HCEC 1CT (cell line): Measurements from ENCODE around the gene TRAF4.
"Not testable (repeated sequence)": the region's sequence is repeated elsewhere in the genome, so short reads cannot be mapped to it uniquely, and the experiment has no call there.

ENCODE experiments used
- DNase-seq: peaks from one replicate; pipeline ENCODE4 v3.0.0-alpha.2; 2017

TRAF4 gene

DNA sequence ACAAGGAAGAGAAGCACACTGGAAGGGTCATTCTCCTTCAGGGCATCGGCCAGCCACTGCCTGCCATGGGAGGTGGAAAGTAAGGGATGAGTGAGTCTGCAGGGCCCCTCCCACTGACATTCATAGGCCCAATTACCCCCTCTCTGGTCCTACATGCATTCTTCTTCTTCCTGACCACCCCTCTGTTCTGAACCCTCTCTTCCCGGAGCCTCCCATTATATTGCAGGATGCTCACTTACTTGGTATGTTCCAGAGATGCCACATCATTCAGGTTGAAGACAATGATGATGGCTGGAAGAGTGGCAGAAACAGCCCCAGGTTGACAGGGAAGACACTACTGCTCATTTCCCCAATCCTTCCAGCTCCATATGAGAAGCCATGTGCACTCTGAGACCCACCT, 28.6 kb upstream of the TRAF4 start:
- no peak for DNase-seq

GRCh38 chr17:28716740-28717577, 26.9 kb upstream of the TRAF4 start:
- peak; percentile 47 for DNase-seq

DNA sequence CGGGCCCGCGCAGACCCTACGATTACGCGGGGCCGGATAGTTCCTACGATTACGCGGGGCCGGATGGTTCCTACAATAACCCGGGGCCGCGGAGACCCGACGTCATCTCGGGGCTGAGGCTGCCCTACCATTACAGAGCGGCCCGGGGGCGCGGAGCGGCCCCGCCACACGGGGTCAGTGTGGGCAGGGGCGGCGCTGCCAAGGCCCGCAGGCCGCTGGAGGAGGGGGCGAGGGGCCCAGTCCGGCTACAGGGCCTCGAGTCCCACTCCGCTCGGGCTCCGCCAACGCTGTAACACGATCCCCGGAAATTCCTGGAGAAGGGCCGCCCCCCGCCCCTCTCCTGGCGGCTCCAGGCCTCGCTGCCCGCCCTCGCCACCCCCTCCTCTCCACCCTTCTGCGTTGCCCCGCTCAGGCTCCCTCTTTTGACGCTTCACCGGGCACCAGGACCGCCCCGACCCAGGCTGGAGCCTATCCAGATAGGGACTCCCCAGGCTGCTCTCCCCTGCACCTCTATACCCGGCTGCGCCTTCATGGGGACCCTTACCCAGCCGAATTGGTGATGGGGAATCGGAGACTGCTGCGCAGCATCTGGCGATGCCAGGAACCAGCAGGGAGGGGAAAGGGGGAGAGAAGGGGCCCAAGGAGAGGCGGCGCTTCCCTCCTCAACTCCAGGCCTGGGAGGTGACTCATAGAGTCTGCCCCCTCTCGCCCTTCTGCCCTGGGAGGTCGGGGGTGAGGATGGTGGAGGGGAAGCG, 26.1 kb upstream of the TRAF4 start, which contains the start of gene RAB34:
Gene RAB34 (minus strand): TSS at position 291 of the 755 bp plus-strand sequence. CDS start 602 bp downstream, outside the sequence.
- DNase-seq = peak; percentile 83

DNA sequence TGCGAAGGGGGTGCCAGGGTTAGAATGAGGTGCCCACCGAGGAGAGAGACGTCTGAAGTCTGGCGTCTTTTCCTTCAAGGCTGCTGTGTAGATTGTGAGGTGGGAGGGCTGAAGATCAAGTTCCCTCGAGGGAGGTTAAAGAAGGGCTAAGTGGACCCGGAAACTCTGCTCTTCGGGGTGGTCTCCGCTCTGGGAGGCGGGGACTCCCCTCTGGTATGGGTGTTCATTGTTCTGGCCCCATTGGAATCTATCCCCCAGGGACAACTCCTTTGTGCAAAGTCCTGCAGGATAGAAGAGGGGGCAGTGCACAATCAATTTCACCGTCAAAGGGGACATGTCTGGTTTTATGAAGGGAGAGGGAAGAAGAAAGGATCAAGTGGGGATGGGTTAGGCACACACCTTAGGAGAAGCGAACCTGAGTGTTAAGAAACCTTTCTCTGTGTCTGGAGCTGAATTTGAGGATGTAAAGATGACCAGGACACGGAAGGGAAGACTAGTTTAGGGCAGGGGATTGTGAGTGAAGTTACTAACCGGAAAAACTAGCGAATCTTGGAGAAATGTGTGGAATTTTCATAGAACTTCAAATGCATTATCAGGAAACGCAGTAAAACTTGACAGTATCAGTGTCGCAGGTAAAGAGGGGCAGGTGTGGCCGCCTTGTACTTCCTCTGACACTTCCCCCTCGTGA, 25.3 kb upstream of the TRAF4 start:
- DNase-seq = no peak

- DNase-seq = no peak
These were observed 24.8 kb upstream of the TRAF4 start for GRCh38 chr17:28719021-28719433.

- no peak for DNase-seq
These were observed 23.4 kb upstream of the TRAF4 start for GRCh38 chr17:28720247-28720996.

DNA sequence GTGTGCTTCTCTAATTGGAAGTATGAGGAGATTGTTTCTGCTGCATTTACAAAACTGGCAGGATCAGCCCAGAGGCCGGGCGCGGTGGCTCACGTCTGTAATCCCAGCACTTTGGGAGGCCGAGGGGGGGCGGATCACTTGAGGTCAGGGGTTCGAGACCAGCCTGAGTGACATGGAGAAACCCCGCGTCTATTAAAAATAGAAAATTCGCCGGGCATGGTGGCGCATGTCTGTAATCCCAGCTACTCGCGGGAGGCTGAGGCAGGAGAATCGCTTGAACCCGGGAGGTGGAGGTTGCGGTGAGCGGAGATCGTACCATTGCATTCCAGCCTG, 22.8 kb upstream of the TRAF4 start:
- not testable (repeated sequence) for DNase-seq

GRCh38 chr17:28722417-28723158, 21.2 kb upstream of the TRAF4 start:
- no peak for DNase-seq

DNA sequence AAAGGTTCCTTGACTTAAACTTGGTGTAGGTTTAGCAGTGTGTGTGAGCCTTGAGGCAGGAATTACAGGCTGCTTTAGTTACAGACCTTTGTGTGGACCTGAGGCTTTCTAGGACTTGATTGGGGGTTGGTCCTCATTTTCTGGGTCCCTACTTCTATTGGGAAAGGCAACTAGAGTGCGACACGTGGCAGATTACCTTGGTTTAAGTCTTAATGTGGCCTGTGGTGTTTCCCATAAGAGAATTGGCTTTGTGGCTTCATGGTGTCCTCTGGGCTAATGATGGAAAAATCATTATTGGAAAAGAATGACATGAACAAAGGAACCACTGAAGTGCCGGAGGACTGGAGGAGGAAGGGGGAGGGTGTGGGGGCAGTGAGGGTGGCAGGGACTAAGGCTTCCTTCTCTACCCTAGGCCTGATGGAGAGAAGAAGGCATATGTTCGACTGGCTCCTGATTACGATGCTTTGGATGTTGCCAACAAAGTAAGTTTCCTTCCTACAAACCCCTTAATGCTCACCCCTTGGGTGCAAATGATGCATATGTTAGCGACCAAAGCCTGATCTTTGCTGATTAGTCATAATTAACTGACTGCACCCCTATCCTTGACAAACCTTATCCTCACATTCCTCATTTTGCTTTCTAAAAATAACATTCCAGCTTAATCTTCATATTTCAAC, 20.5 kb upstream of the TRAF4 start:
- no peak for DNase-seq

DNA sequence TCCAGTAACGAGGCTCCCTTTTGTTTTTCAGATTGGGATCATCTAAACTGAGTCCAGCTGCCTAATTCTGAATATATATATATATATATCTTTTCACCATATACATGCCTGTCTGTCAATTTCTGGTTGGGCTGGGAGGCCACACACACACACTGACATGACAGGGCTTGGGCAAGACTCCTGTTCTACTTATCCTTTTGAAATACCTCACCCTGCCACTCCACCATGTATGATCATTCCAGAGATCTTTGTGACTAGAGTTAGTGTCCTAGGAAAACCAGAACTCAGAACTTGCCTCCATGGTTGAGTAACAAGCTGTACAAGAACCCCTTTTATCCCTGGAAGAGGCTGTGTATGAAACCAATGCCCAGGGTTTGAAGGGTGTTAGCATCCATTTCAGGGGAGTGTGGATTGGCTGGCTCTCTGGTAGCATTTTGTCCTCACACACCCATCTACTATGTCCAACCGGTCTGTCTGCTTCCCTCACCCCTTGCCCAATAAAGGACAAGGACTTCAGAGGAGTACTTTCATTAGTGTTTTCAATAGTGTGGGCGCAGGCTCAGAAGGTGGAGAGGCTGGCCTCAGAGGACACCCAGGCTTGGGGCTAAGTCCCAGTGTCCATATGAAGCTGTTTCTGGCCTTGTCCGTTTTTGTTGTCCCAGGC, 19.8 kb upstream of the TRAF4 start:
- not testable (repeated sequence) for DNase-seq

DNA sequence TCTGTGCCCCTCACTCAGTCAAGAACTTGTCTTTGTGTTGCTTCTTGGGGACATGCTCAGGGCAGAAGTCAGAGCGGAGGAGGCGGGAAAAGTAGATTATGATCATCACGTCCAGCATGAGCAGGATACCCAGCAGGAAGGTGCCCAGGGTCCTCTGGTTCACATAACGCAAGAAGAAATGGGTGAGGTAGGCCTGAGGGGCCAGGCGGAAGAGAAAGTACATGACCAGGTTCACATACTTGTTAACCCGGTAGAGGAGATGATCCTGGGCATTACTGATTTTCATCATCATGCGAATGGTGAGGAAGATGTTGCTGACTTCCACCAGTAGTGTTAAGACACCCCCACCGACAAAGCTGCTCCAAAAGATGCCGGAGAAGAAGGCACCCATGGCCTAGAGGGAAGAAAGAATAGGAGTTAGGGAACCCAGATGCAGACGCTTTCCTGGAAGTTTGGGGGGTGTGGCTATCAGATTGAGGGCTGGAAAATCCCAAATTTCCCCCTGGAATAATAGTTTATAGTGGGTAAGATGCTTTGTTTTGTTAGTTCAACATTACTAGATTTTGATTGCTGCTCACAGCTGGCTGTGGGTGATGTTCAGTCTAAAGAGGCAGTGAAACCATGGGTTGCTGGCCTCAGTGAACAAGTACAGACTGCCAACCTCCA, 19.2 kb upstream of the TRAF4 start:
- no peak for DNase-seq

- peak; percentile 79 for DNase-seq
These were observed 18.6 kb upstream of the TRAF4 start for GRCh38 chr17:28725166-28725659.

DNA sequence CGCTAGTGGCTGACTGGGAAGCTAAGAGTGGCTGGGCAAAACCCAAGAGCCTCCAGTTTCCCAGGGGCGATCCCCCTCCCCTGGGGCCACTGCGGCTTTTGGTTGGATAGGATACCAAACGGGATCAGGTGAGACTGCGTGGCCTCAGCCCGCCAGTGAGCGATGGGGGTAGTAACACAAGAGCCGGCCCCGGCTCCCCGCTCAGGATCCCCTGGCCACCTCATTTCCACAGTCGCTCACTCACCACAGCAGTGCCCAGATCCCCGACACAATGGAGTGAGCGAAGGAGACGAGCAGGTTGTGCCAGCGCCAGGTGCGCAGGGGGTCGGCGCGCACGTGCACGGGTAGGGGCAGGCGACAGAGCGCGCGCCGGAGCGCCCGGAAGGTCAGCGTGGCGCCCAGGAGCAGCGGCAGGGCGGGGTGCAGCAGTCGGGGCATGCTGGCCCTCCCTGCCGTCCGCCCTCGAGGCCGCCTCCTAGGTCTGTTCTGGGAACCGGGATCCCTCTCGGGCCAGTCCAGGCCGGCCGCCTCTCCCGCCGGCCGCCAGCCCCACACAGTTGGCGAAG, 18.1 kb upstream of the TRAF4 start:
- DNase-seq = peak; percentile 83

- no peak for DNase-seq
These were observed 17.6 kb upstream of the TRAF4 start, which contains the start of gene TLCD1 for GRCh38 chr17:28726226-28726626. TLCD1 (minus strand) TSS chr17:28726233; CDS start chr17:28726097, 136 bp downstream.

GRCh38 chr17:28726627-28727491, 17.0 kb upstream of the TRAF4 start:
- DNase-seq = peak; percentile 88

DNA sequence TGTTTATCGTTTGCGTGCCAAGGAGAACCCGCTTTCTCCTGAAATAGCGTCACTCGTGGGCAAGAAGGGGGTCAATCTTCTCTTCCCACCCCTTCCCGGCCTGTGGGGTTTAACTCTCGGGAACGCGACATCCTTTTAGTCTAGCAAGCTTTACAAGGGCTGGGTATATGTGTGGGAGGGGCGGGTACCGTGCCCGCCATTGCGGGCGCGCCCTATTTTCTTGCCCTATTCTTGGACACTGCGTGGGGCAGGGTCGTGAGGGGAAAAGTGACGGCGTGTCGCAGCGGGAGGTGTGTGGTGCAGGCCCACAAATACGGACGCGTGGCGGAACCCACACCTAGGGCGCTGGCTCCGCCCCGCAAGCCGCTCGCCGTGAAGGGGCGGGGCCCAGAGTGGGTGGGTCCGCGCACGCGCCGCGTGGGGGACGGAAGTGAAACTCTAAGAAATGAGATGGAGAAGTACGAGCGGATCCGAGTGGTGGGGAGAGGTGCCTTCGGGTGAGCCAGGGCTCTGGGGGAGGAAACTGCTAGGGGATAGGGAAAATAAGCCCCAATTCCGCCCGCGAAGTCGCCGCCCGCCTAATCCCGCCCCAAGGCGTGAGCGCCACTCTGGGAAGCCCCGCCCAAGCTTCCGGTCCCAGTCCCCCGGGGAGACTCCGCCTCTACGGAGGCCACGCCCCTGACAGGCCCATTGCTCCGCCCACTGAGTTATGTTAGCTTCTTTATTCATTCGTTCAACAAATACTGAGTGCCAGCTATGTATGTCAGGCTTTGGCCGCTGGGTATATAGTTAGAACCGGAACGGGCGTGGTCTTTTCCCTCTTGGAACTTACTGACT, 15.2 kb upstream of the TRAF4 start, which contains the start of gene NEK8:
Gene NEK8 (plus strand): TSS at position 425 of the 837 bp plus-strand sequence. CDS start 26 bp downstream, at position 451.
- peak; percentile 92 for DNase-seq

GRCh38 chr17:28729950-28730330, 13.9 kb upstream of the TRAF4 start:
- no peak for DNase-seq
